ENCODE data around the gene GOLIM4.
"Not testable (repeated sequence)": the region's sequence is repeated elsewhere in the genome, so short reads cannot be mapped to it uniquely, and the experiment has no call there.

Gene GOLIM4

GRCh38 chr3:168095611-168096209 is at the start of gene GOLIM4:
GOLIM4 (minus strand) TSS chr3:168095924; CDS start chr3:168095285, 639 bp downstream.
- peak; percentile 93 to 95 for DNase-seq

GRCh38 chr3:168141405-168141998 is 45.8 kb upstream of the GOLIM4 start:
- DNase-seq = no peak

- DNase-seq = no peak
Measured at GRCh38 chr3:168139947-168140346, 44.2 kb upstream of the GOLIM4 start.

GRCh38 chr3:168138421-168138820 is 42.7 kb upstream of the GOLIM4 start:
- DNase-seq = no peak

GRCh38 chr3:168134931-168135330 is 39.2 kb upstream of the GOLIM4 start:
- DNase-seq = no peak

- DNase-seq = not testable (repeated sequence)
Measured at GRCh38 chr3:168130250-168130649, 34.5 kb upstream of the GOLIM4 start.

- not testable (repeated sequence) for DNase-seq
Measured at GRCh38 chr3:168128463-168128862, 32.7 kb upstream of the GOLIM4 start.

GRCh38 chr3:168127466-168127865 is 31.7 kb upstream of the GOLIM4 start:
- no peak for DNase-seq

- DNase-seq = no peak
Measured at GRCh38 chr3:168124791-168125190, 29.1 kb upstream of the GOLIM4 start.

GRCh38 chr3:168124291-168124690 is 28.6 kb upstream of the GOLIM4 start:
- no peak for DNase-seq

- DNase-seq = peak in 1 of 2 donors; percentile 65
Measured at GRCh38 chr3:168123201-168124176, 27.8 kb upstream of the GOLIM4 start.

GRCh38 chr3:168121184-168122017 is 25.7 kb upstream of the GOLIM4 start:
- DNase-seq = peak in 1 of 2 donors; percentile 3

- no peak for DNase-seq
Measured at GRCh38 chr3:168117853-168118313, 22.2 kb upstream of the GOLIM4 start.

GRCh38 chr3:168117059-168117458 is 21.3 kb upstream of the GOLIM4 start:
- no peak for DNase-seq

- no peak for DNase-seq
Measured at GRCh38 chr3:168116279-168116678, 20.6 kb upstream of the GOLIM4 start.

- no peak for DNase-seq
Measured at GRCh38 chr3:168113848-168114247, 18.1 kb upstream of the GOLIM4 start.

- DNase-seq = no peak
Measured at GRCh38 chr3:168112894-168113293, 17.2 kb upstream of the GOLIM4 start.

- no peak for DNase-seq
Measured at GRCh38 chr3:168104361-168104760, 8.6 kb upstream of the GOLIM4 start.

- DNase-seq = no peak
Measured at GRCh38 chr3:168102735-168103410, 7.1 kb upstream of the GOLIM4 start.

GRCh38 chr3:168100777-168101492 is 5.2 kb upstream of the GOLIM4 start:
- no peak for DNase-seq

GRCh38 chr3:168097381-168097780 is 1.7 kb upstream of the GOLIM4 start:
- DNase-seq = no peak

Measured in hippocampal formation (tissue), 2 donors.